Liver (tissue), 9 donors: ENCODE results near the gene SP140. TPM values are rescaled to one million over a fixed set of nuclear protein-coding genes. Genes with fewer than 3 reads are reported as not detected.

Source experiments
- DNase-seq: peaks from one replicate; pipeline ENCODE4 v3.0.0-alpha.2; 2017; ENCODE audit warnings: low spot score
- H3K27ac ChIP-seq, 2 donors: one replicate each; pipeline ENCODE4 v1.7.0; 2013; ENCODE audit warnings: inconsistent platforms in 2 of 2, low read length in 2 of 2, control low read depth in 1 of 2, low read depth in 1 of 2, mild to moderate bottlenecking in 1 of 2
- H3K27me3 ChIP-seq, 4 donors: one replicate each; pipeline versions ENCODE4 v1.6.1 to v1.7.0; 2013; ENCODE audit warnings: low read length in 3 of 4, inconsistent platforms in 1 of 4, mild to moderate bottlenecking in 1 of 4, moderate library complexity in 1 of 4; ENCODE audit not compliant: control insufficient read depth in 4 of 4, insufficient read depth in 4 of 4
- H3K36me3 ChIP-seq, 4 donors: one replicate each; pipeline versions ENCODE4 v1.6.1 to v1.7.0; 2013; ENCODE audit warnings: low read length in 3 of 4, mild to moderate bottlenecking in 3 of 4, low read depth in 1 of 4, moderate library complexity in 1 of 4; ENCODE audit not compliant: control insufficient read depth in 4 of 4, insufficient read depth in 3 of 4
- H3K4me1 ChIP-seq, 4 donors: one replicate each; pipeline versions ENCODE4 v1.6.1 to v1.7.0; 2013; ENCODE audit warnings: low read length in 3 of 4, mild to moderate bottlenecking in 3 of 4, moderate library complexity in 1 of 4; ENCODE audit not compliant: control insufficient read depth in 4 of 4, insufficient read depth in 4 of 4
- H3K4me3 ChIP-seq, 3 donors: one replicate each; pipeline versions ENCODE4 v1.6.1 to v1.7.0; 2013; ENCODE audit warnings: low read length in 3 of 3, control low read depth in 1 of 3, low read depth in 1 of 3, mild to moderate bottlenecking in 1 of 3
- H3K9ac ChIP-seq, 2 donors: one replicate each; pipeline ENCODE4 v1.7.0; 2013; ENCODE audit warnings: low read length in 2 of 2, mild to moderate bottlenecking in 2 of 2, moderate library complexity in 2 of 2, control low read depth in 1 of 2, low read depth in 1 of 2
- H3K9me3 ChIP-seq, 4 donors: one replicate each; pipeline versions ENCODE4 v1.6.1 to v1.7.0; 2013; ENCODE audit warnings: low read length in 3 of 4; ENCODE audit not compliant: control insufficient read depth in 4 of 4
- ATF3 ChIP-seq: IDR thresholded peaks from 2 replicates; pipeline ENCODE4 v1.6.1; 2016; ENCODE audit warnings: antibody characterized with exemption
- CTCF ChIP-seq: fragments of 150-350 bp; IDR thresholded peaks from 2 replicates; pipeline ENCODE4 v1.5.1; 2017; ENCODE audit warnings: improper control_type of control experiment, low read depth, low read length; ENCODE audit not compliant: missing input control
- EGR1 ChIP-seq, 2 donors: IDR thresholded peaks; 2 replicates each; pipeline ENCODE4 v1.6.1; 2016 to 2018; ENCODE audit warnings: antibody characterized with exemption in 2 of 2, low read depth in 2 of 2
- FOXA1 ChIP-seq: IDR thresholded peaks from 2 replicates; pipeline ENCODE4 v1.6.1; 2016; ENCODE audit warnings: antibody characterized with exemption
- FOXA2 ChIP-seq: IDR thresholded peaks from 2 replicates; pipeline ENCODE4 v1.6.1; 2016; ENCODE audit warnings: antibody characterized with exemption
- GABPA ChIP-seq, 2 donors: IDR thresholded peaks in 1 of 2; conservative IDR thresholded peaks in 1 of 2; 2 replicates each; pipeline ENCODE4 v1.6.1; 2016; ENCODE audit warnings: antibody characterized with exemption in 2 of 2, mild to moderate bottlenecking in 1 of 2, moderate library complexity in 1 of 2
- HNF4A ChIP-seq, 2 donors: conservative IDR thresholded peaks; 2 replicates each; pipeline ENCODE4 v1.6.1; 2016; ENCODE audit warnings: antibody characterized with exemption in 2 of 2, mild to moderate bottlenecking in 2 of 2
- HNF4G ChIP-seq: IDR thresholded peaks from 2 replicates; pipeline ENCODE4 v1.6.1; 2016; ENCODE audit warnings: antibody characterized with exemption
- JUND ChIP-seq, 2 donors: IDR thresholded peaks; 2 replicates each; pipeline ENCODE4 v1.6.1; 2016; ENCODE audit warnings: antibody characterized with exemption in 2 of 2
- NR2F2 ChIP-seq: IDR thresholded peaks from 2 replicates; pipeline ENCODE4 v1.6.1; 2016; ENCODE audit warnings: antibody characterized with exemption
- RAD21 ChIP-seq, 2 donors: IDR thresholded peaks; 2 replicates each; pipeline ENCODE4 v1.6.1; 2016; ENCODE audit warnings: antibody characterized with exemption in 2 of 2, mild to moderate bottlenecking in 2 of 2
- REST ChIP-seq: IDR thresholded peaks from 2 replicates; pipeline ENCODE4 v1.6.1; 2016; ENCODE audit warnings: antibody characterized with exemption, mild to moderate bottlenecking
- RXRA ChIP-seq, 2 donors: IDR thresholded peaks; 2 replicates each; pipeline ENCODE4 v1.6.1; 2017 to 2018; ENCODE audit warnings: antibody characterized with exemption in 2 of 2, mild to moderate bottlenecking in 1 of 2
- SP1 ChIP-seq: IDR thresholded peaks from 2 replicates; pipeline ENCODE4 v1.6.1; 2018; ENCODE audit warnings: antibody characterized with exemption, mild to moderate bottlenecking
- TAF1 ChIP-seq: conservative IDR thresholded peaks from 2 replicates; pipeline ENCODE4 v1.6.1; 2016; ENCODE audit warnings: antibody characterized with exemption, mild to moderate bottlenecking
- YY1 ChIP-seq: IDR thresholded peaks from 2 replicates; pipeline ENCODE4 v1.6.1; 2016; ENCODE audit warnings: antibody characterized with exemption, mild to moderate bottlenecking
- WGBS: extraction: QIAGEN DNeasy Blood & Tissue Kit; methylation state at CpG from one replicate; pipeline ENCODE4 v1.1.7; 2013; 5-methylcytosine and 5-hydroxymethylcytosine counted together
- polyA plus RNA-seq, 2 donors: library from polyadenylated mRNA; stranded (reverse) in 1 of 2; unstranded in 1 of 2; fragments of 200-250 nt in 1 of 2; fragments of >200 nt in 1 of 2; fragmentation: Nextera tagmentation in 1 of 2; extraction: Ambion mirVana in 1 of 2; gene quantifications; one replicate each; pipeline versions ENCODE4 v1.2.1 to v1.2.3, GENCODE V29; 2013 to 2015
- total RNA-seq, 2 donors: library from RNA; depleted of rRNA; stranded (reverse); fragments of >200 nt; gene quantifications; one replicate each; pipeline ENCODE4 v1.2.3, GENCODE V29; 2014
- TF ChIP-seq, protein P1 (sequence below): IDR thresholded peaks from 2 replicates; pipeline ENCODE4 v1.6.1; 2016; ENCODE audit warnings: antibody characterized with exemption
- TF ChIP-seq, protein P2 (sequence below): IDR thresholded peaks from 2 replicates; pipeline ENCODE4 v1.6.1; 2016; ENCODE audit warnings: antibody characterized with exemption
- donor health status: healthy.
- donor health status: healthy.
- donor health status: healthy.
- donor health status: healthy.
- donor health status: healthy.

SP140 gene
- total and polyA plus RNA-seq, 4 donors = 0.40 to 1.8 (median 0.77) TPM

- Histone ChIP-seq H3K9ac (no peak overlapping the region), H3K36me3 (peaks cover 5 to 40% (median 34%) of the 10 kb centered on the region in 4 donors), H3K27me3 (no peaks in the 10 kb centered on the region), H3K9me3 (no peaks in the 10 kb centered on the region), H3K27ac (no peak overlapping the region), H3K4me3 (no peak overlapping the region), H3K4me1 (peaks cover 0 to 15% (median 7%) of the 10 kb centered on the region in 4 donors)
- no peak for DNase-seq
- TF ChIP-seq SP1 = no peak
- no peak for TF ChIP-seq HNF4G
- TF ChIP-seq, protein P1, sequence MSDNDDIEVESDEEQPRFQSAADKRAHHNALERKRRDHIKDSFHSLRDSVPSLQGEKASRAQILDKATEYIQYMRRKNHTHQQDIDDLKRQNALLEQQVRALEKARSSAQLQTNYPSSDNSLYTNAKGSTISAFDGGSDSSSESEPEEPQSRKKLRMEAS = no peak
- TF ChIP-seq YY1 = no peak
- TF ChIP-seq TAF1 = no peak
- TF ChIP-seq EGR1 (IDR thresholded peaks at IDR 0.05; ENCODE audit: low read depth in 2 of 2) = no peak
- no peak for TF ChIP-seq FOXA1
- TF ChIP-seq NR2F2 = no peak
- no peak for TF ChIP-seq FOXA2
- TF ChIP-seq ATF3 = no peak
- TF ChIP-seq CTCF = no peak
- TF ChIP-seq RAD21 (IDR thresholded peaks at IDR 0.05) = no peak
- TF ChIP-seq REST = no peak
- TF ChIP-seq RXRA (IDR thresholded peaks at IDR 0.05) = no peak
- TF ChIP-seq JUND (IDR thresholded peaks at IDR 0.05) = no peak
- TF ChIP-seq HNF4A (conservative IDR thresholded peaks at IDR 0.05) = no peak
- TF ChIP-seq, protein P2, sequence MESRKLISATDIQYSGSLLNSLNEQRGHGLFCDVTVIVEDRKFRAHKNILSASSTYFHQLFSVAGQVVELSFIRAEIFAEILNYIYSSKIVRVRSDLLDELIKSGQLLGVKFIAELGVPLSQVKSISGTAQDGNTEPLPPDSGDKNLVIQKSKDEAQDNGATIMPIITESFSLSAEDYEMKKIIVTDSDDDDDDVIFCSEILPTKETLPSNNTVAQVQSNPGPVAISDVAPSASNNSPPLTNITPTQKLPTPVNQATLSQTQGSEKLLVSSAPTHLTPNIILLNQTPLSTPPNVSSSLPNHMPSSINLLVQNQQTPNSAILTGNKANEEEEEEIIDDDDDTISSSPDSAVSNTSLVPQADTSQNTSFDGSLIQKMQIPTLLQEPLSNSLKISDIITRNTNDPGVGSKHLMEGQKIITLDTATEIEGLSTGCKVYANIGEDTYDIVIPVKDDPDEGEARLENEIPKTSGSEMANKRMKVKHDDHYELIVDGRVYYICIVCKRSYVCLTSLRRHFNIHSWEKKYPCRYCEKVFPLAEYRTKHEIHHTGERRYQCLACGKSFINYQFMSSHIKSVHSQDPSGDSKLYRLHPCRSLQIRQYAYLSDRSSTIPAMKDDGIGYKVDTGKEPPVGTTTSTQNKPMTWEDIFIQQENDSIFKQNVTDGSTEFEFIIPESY = no peak
- TF ChIP-seq GABPA (IDR thresholded peaks at IDR 0.05 in 1 of 2, conservative IDR thresholded peaks at IDR 0.05 in 1 of 2) = no peak
- WGBS = 92% methylated on average over 1 of the region's 1 CpG
These were observed 9.0 kb upstream of the SP140 start for GRCh38 chr2:230216489-230216888.
